Stimulated activated CD4-positive, alpha-beta T cell treated with anti-CD3 and anti-CD28 coated beads, Interleukin-2, amount 100 ng/mL, for 24 hours (primary cell): ENCODE data around the gene CBL.
A peak's percentile ranks its signal among the peaks of the same experiment; 100 is the strongest.
"Not testable (repeated sequence)": the region's sequence is repeated elsewhere in the genome, so short reads cannot be mapped to it uniquely, and the experiment has no call there.

ENCODE experiments used
- DNase-seq, 2 donors: peaks; one replicate each; pipeline ENCODE4 v3.0.0-alpha.2; 2020

Gene CBL

GRCh38 chr11:119218141-119218878 is 12.2 kb downstream of the CBL start:
- no peak for DNase-seq

DNA sequence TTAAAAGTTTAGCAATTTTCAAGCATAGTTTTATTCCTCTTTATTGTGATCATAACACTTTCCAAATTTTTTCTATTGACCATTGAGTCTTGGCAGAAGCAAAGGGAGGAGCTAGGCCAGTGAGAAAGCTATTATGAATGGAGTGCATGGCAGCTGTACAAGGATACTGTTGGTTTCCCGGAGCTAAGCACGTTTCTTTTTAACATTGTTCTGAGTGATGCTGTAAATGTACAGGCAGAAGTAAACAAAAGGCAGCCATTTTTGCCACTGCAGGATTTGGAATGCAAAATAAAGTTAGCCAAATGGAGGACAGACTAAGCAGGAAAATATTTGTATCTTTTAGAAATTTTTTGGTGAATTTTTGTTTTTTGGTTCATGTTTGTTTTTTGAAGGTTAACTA is 16.2 kb downstream of the CBL start:
- no peak for DNase-seq

DNA sequence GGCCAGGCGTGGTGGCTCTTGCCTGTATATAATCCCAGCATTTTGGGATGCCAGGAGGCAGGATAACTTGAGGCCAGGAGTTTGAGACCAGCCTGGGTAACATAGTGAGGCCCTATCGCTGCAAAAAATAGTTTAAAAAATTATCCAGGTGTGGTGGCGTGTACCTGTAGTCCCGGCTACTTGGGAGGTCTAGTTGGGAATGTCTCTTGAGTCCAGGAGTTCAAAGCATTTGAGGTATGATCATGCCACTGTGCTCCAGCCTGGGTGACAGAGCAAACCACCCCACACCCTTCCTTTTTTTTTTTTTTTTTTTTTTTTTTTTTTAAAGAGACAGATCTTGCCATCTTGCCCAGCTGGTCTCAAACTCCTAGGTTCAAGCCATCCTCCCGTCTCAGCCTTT is 16.8 kb downstream of the CBL start:
- DNase-seq, result no peak

DNA sequence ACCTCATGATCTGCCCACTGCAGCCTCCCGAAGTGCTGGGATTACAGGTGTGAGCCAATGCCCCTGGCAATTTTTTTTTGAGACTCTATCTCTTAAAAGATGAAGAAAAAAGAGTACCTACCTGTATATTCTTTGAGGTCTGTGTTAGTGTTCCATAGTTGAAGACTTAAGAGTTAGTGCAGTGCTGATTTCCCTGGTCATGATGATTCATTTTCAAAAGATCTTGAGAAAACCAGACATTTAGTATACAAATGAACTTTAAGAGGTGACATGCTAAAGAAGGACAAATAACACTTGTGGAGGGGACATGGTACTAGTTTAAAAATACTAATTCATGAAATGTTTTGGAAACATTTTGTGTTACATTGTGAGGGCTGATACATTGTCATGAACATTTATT is 17.7 kb downstream of the CBL start:
- DNase-seq, result no peak

DNA sequence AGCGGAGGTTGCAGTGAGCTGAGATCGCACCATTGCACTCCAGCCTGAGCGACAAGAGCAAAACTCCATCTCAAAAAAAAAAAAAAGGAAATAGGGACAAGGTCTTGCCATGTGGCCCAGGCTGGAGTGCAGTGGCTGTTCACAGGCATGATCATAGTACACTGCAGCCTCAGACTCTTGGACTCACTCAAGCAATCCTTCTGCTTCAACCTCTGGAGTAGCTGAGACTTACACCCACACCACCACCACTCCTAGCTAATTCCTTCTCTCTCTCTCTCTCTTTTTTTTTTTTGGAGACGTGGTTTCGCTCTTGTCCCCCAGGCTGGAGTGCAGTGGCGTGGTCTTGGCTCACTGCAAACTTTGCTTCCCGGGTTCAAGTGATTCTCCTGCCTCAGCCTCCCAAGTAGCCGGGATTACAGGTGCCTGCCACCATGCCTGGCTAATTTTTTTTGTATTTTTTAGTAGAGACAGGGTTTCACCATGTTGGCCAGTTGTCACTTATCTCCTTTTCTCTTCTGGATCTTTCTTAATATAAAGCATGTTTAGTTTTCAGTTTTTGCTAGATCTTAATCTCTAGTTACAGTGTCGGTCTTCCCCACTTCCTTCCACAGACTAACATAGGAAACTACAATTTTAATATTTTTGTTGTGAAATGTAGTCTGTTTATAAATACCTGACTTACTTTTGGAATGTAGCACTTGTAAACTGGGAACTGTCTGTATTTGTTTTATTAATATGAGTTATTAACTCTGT is 22.6 kb downstream of the CBL start:
- not testable (repeated sequence) for DNase-seq

- no peak for DNase-seq
These were observed 23.1 kb downstream of the CBL start for GRCh38 chr11:119229288-119229672.

- no peak for DNase-seq
These were observed 23.6 kb downstream of the CBL start for GRCh38 chr11:119229741-119230140.

DNA sequence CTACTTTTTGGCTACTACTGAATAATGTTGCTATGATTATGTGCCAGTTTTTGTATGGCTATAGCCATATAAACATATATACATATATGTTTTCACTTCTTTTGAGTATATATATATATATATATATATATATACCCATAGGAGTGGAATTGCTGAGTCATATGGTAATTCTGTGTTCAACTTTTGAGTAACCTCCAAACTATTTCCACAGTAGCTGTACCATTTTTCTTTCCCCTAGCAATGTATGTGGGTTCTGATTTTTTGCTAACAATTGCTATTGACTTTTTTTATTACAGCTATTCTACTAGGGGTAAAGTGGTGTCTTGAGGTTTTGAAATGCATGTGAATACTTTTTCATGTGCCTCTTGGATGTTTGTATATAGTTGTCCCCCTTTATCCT is 30.4 kb downstream of the CBL start:
- no peak for DNase-seq

DNA sequence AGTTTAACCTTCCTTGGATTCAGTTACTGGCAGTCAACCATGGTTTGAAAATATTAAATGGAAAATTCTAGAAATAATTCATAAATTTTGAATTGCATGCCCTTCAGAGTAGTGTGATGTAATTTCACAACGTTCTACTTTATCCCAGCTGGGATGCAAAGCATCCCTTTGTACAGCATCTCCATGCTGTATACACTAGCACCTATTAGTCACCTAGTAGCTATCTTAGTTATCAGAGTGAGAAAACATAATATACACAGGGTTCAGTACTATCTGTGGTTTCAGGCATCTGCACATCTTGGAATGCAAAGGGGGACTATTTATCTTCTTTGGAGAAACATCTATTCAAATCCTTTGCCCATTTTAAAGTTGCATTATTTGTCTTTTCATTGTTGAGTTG is 30.8 kb downstream of the CBL start:
- DNase-seq, result no peak

- no peak for DNase-seq
These were observed 31.4 kb downstream of the CBL start for GRCh38 chr11:119237515-119237914.

GRCh38 chr11:119248750-119249670 is 42.9 kb downstream of the CBL start:
- DNase-seq, result peak in 1 of 2 donors; percentile 27

GRCh38 chr11:119249671-119250010 is 43.5 kb downstream of the CBL start:
- no peak for DNase-seq

GRCh38 chr11:119251114-119251513 is 45.0 kb downstream of the CBL start:
- DNase-seq, result no peak

DNA sequence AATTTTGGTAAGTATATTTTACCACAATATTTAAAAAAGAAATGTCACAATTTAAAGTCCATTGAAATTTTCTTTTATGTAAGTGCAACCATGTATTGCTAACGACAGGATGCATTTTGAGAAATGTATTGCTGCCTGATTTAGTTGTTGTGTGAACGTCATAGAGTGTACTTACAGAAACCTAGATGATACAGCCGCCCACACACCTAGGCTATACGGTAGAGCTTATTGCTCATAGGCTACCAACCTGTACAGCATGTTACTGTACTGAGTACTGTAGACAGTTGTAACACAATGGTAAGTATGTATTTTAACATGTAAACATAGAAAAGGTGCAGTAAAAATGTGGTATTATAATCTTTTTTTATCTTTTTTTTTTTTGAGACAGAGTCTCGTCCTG is 48.1 kb downstream of the CBL start:
- DNase-seq, result peak; percentile 62 to 63

- DNase-seq, result no peak
These were observed 52.0 kb downstream of the CBL start for GRCh38 chr11:119258180-119258579.

DNA sequence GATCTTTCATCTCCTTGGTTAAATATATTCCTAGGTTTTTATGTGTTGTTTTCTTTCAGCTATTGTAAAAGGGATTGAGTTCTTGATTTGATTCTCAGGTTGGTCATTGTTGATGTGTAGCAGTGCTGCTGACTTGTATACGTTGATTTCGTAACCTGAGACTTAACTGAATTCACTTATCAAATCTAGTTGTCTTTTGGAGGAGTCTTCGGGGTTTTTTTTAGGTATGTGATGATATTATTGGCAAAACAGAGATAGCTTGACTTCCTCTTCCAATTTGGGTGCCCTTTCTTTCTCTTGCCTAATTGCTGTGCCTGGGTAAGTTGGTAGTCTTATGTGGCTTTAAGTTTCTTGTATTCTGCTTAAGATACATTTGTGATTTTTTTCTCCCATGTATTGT is 52.8 kb downstream of the CBL start:
- no peak for DNase-seq

- DNase-seq, result no peak
These were observed 56.7 kb downstream of the CBL start for GRCh38 chr11:119262668-119263351.

DNA sequence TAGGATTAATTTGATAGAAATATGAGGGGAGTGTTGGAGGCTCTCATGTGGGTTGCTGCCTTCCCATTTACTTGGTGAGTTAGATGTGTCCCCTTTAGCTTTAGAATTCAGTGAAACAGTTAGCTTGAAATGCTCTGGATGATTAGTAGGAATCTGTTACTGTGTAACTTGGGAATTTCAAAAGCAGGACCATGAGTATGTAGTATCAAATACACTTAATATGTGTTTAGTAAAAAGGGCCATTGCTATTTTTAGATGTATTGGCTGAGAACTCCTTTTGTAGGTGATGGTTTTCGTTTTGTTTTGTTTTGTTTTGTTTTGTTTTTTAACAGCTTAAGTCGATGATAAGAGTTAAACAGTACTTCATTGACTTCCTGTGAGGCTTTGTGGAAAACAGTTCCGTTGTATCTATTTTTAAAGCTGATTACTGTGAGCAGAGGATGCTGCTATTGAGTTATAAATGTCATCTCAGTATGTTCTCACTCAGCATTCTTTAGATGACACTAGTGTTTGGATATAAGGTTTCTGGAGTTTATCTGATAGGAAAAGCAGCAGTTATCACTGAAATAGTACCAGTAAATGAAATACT is 57.3 kb downstream of the CBL start:
- DNase-seq, result no peak

- DNase-seq, result no peak
These were observed 59.9 kb downstream of the CBL start for GRCh38 chr11:119266063-119266462.

- no peak for DNase-seq
These were observed 60.5 kb downstream of the CBL start for GRCh38 chr11:119266517-119267255.

DNA sequence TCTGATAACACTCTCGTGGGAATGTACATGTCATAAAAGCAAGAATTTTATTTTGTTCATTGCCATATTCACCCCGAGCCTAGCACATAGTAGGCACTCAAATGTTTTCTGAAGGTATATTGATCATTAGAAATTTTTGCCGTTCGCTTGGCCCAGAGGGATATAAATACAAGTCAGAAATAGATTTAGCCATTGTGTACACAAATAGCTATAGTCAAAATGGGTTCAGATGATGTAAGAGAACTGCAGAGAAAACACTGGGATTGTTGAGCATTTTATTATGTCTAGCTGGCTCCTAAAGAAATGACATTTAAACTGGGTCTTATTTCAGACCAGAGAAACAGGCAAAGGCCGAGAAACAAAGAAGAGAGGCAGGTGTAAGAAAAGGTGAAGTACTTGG is 61.5 kb downstream of the CBL start:
- DNase-seq, result no peak

GRCh38 chr11:119273721-119274120 is 67.6 kb downstream of the CBL start:
- no peak for DNase-seq
